Lower leg skin (tissue), 4 donors: Measurements from ENCODE around the gene MSI1. TPM values are rescaled to one million over a fixed set of nuclear protein-coding genes. Genes with fewer than 3 reads are reported as not detected.

ENCODE experiments used
- DNase-seq, 2 donors: peaks; one replicate each; pipeline ENCODE4 v3.0.0-alpha.2; 2019; ENCODE audit warnings: low spot score in 2 of 2
- H3K4me3 ChIP-seq: fragments of 200-600 bp; sonication (generic); 2 replicates; pipeline ENCODE4 v1.5.1; 2017; ENCODE audit warnings: mild to moderate bottlenecking, low read depth; ENCODE audit not compliant: poor library complexity, severe bottlenecking
- POLR2A ChIP-seq, 2 donors: fragments of 450-650 bp; IDR thresholded peaks; one replicate each; pipeline ENCODE4 v1.6.1; 2016 to 2017; ENCODE audit warnings: antibody characterized with exemption in 2 of 2, mild to moderate bottlenecking in 1 of 2, moderate library complexity in 1 of 2
- WGBS, 2 donors: methylation state at CpG; one replicate each; pipeline ENCODE4 v1.1.5; 2018; 5-methylcytosine and 5-hydroxymethylcytosine counted together
- intact Hi-C: fragments of 100-400 bp; cut with DNase I; formaldehyde crosslinking; loops from one replicate; pipeline ENCODE4 v1.15.0; 2023; ENCODE audit warnings: low total_unique reads
- total RNA-seq, 4 donors: library from RNA; depleted of rRNA; stranded (reverse); fragments of >200 nt; gene quantifications; one replicate each; pipeline ENCODE4 v1.1.0, GENCODE V29; 2016
- TF ChIP-seq, protein P1 (sequence below), 3 donors: fragments of 450-650 bp; IDR thresholded peaks; one replicate each; pipeline ENCODE4 v1.5.1; 2016; ENCODE audit warnings: antibody characterized with exemption in 3 of 3, mild to moderate bottlenecking in 3 of 3, moderate library complexity in 2 of 3

The MSI1 gene
- total RNA-seq, 4 donors from 2014 or later = 0.07 to 0.39 TPM; not detected in 2

DNA sequence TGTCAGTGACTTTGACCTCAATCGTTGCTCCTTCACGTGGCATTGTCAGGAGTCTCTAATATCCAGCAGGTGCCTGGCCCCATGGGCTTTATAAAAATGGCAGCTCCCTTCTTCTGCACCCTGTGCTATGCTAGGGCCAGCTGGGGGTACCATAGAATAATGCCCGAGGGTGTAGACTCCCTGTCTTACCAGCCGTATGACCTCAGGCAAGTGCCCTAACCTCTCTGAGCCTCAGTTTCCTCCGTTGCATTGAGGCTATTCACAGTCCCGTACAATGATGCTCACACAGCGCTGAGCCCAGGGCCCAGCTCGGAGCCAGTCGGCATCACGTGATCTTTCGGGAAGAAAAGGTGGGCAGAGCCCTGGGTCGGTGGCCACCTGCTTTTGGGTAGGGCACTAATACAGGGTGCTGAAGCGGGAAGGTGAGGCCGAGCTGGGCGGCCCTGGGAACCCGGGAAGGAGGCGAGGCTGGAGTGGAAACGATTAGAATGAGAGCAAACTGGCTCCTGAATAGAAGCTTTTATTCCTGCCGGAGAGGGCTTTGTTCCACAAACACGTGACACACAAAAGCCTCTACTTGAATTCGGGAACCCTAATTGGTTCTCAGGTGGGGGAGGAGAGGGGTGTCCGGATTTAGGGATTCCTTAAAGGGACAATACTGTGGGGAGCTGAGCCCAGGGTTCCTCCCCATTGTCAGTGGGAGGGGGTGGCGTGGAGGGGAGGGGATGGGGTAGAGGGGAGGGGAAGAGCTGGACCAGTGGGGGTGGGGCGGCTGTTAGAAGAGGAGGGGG is 19.9 kb upstream of the MSI1 start:
- intact Hi-C loops = no loop called here
- TF ChIP-seq, protein P1, sequence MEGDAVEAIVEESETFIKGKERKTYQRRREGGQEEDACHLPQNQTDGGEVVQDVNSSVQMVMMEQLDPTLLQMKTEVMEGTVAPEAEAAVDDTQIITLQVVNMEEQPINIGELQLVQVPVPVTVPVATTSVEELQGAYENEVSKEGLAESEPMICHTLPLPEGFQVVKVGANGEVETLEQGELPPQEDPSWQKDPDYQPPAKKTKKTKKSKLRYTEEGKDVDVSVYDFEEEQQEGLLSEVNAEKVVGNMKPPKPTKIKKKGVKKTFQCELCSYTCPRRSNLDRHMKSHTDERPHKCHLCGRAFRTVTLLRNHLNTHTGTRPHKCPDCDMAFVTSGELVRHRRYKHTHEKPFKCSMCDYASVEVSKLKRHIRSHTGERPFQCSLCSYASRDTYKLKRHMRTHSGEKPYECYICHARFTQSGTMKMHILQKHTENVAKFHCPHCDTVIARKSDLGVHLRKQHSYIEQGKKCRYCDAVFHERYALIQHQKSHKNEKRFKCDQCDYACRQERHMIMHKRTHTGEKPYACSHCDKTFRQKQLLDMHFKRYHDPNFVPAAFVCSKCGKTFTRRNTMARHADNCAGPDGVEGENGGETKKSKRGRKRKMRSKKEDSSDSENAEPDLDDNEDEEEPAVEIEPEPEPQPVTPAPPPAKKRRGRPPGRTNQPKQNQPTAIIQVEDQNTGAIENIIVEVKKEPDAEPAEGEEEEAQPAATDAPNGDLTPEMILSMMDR (IDR thresholded peaks at IDR 0.05) = no peak
- H3K4me3 ChIP-seq = no peak overlapping the region
- WGBS, 2 donors = 7 to 12% methylated on average over 23 to 24 of the region's 24 CpGs
- DNase-seq = no peak

DNA sequence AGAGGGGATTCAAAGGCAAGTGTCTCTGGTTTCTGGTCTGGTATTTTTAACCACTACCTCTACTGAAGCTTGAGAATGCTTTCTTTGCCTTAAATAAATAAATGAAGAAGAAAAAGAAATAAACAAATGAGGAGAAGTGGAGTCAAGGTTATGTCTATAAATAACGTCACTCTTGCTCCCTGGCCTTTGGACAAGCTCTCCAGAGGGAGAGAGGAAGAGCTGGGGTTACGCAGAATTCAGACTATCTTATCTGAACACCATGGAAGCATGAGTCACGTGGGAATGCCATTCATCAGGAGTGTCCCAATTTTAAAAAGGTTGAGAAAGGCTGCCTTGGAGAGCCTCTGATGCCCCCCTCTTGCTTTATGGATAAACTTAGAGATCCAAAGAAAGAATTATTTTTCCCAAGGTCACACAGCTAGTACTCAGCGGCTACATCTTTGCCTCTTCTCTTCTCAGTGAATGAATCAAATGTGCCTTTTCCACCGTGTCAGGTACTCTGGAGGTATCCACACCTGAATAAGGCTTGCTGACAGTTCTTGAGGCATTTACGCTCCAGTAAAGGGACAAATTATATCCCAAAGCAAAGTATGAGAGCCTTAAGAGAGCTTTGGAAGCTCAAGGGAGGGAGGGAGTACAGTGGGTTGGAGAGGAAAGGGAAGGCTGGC is 12.9 kb upstream of the MSI1 start:
- intact Hi-C loops = no loop called here
- H3K4me3 ChIP-seq = no peak overlapping the region
- 62 to 67% methylated on average over 6 of the region's 6 CpGs for WGBS, 2 donors
- DNase-seq = no peak
- no peak for TF ChIP-seq POLR2A (IDR thresholded peaks at IDR 0.05)
- TF ChIP-seq, protein P1 (IDR thresholded peaks at IDR 0.05) = no peak

DNA sequence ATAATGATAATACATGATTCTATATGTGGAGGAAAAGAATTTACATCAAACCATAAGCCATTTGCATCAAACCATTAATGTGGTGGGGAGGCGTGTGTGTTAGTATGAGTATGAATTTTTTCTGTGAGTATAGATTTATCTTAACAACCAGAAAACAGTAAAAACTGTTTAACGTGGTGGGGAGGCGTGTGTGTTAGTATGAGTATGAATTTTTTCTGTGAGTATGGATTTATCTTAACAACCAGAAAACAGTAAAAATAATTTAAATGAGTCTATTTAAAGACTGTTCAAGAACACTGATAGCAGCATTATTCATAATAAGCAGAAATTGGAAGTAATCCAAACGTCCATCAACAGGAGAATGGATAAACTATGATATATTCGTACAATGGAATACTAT is 9.1 kb upstream of the MSI1 start:
- 69 to 74% methylated on average over 5 of the region's 5 CpGs for WGBS, 2 donors
- intact Hi-C loops = no loop called here
- no peak for DNase-seq
- H3K4me3 ChIP-seq = no peak overlapping the region
- no peak for TF ChIP-seq POLR2A (IDR thresholded peaks at IDR 0.05)
- TF ChIP-seq, protein P1 (IDR thresholded peaks at IDR 0.05) = no peak

DNA sequence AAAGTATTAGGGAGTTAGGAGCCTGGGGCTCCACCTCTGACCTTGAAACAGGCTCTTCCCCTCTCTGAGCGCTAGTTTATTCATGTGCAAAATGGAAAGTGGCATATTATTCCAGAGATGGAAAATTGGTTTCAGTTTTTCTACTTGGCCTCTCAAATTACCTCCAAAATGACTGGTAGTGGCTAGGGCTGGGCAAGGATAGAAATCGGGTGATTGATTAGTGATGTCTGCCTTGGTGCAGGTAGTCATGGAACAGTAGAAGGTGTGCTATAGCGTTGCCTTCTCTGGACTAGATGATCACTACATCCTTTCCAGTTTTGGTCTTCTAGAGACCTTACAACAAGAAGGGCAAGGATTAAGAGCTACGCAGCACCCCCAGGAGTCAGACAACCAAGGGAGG is 8.6 kb upstream of the MSI1 start:
- TF ChIP-seq, protein P1 (IDR thresholded peaks at IDR 0.05) = no peak
- no peak for TF ChIP-seq POLR2A (IDR thresholded peaks at IDR 0.05)
- intact Hi-C loops = no loop called here
- 83 to 85% methylated on average over 4 of the region's 4 CpGs for WGBS, 2 donors
- no peak overlapping the region for H3K4me3 ChIP-seq
- no peak for DNase-seq

DNA sequence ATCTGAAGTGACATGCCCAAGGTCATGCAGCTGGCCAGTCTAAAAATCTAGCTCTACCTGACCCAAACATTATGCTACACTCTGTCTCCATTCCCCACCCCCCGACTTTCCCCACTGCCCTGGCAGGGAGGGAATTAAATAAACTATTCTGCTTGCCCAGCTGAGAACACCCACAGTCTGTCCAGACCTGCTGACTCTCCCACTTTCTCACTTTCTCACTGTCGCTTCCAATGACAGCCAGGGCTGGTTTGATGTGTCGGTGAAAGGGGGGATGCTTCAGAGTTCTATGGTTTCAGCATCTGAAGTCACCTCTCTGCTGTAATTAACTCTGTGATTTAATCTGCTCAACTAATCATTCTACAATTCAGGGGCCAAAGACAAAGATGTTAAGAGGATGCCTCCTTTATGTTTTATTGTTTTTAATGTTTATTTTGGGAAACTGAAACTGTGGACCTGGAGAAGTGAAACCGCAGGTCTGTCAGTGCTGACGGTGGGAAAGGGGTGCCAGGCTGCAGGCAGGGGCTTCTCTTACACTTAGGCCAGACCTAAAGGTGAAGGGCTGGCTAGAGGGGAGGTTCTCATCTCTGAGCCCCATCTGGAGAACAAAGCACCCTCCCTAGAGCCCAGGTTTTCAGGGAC is 8.1 kb upstream of the MSI1 start:
- intact Hi-C loops = no loop called here
- no peak for TF ChIP-seq POLR2A (IDR thresholded peaks at IDR 0.05)
- TF ChIP-seq, protein P1 (IDR thresholded peaks at IDR 0.05) = no peak
- H3K4me3 ChIP-seq = no peak overlapping the region
- no peak for DNase-seq
- WGBS, 2 donors = 50 to 51% methylated on average over 5 of the region's 5 CpGs
